H1 (cell line): ENCODE data around the gene ZNF408.

ENCODE experiments used
- CHD2 ChIP-seq: IDR thresholded peaks from 2 replicates; pipeline ENCODE4 v1.6.1; 2012; ENCODE audit warnings: low read length, improper control_type of control experiment
- CREB1 ChIP-seq: IDR thresholded peaks from 2 replicates; pipeline ENCODE4 v1.6.1; 2012; ENCODE audit warnings: inconsistent platforms
- CTCF ChIP-seq, 3 experiments: IDR thresholded peaks; 1 replicate in 2 of 3; 2 replicates in 1 of 3; pipeline versions ENCODE4 v1.5.1 to v1.6.1; 2011; ENCODE audit warnings: low read length in 3 of 3, mild to moderate bottlenecking in 3 of 3, inconsistent platforms in 2 of 3, low read depth in 1 of 3, moderate library complexity in 1 of 3; ENCODE audit not compliant: insufficient read depth in 1 of 3; ENCODE audit errors: control extremely low read depth in 1 of 3
- EGR1 ChIP-seq: IDR thresholded peaks from 2 replicates; pipeline ENCODE4 v1.6.1; 2011; ENCODE audit warnings: low read depth, low read length, borderline replicate concordance
- GTF2F1 ChIP-seq: IDR thresholded peaks from 2 replicates; pipeline ENCODE4 v1.6.1; 2012; ENCODE audit warnings: low read depth, low read length, improper control_type of control experiment, borderline replicate concordance
- JUND ChIP-seq: IDR thresholded peaks from 2 replicates; pipeline ENCODE4 v1.6.1; 2011; ENCODE audit warnings: mild to moderate bottlenecking, improper control_type of control experiment, low read length
- MAFK ChIP-seq: IDR thresholded peaks from 2 replicates; pipeline ENCODE4 v1.6.1; 2012; ENCODE audit warnings: low read depth, mild to moderate bottlenecking, improper control_type of control experiment, low read length
- NANOG ChIP-seq: IDR thresholded peaks from 2 replicates; pipeline ENCODE4 v1.6.1; 2011; ENCODE audit warnings: low read length, low read depth, mild to moderate bottlenecking, inconsistent platforms; ENCODE audit not compliant: insufficient read depth, poor library complexity, severe bottlenecking
- POLR2A ChIP-seq, 2 experiments: IDR thresholded peaks; 1 replicate in 1 of 2; 2 replicates in 1 of 2; pipeline ENCODE4 v1.6.1; 2011; ENCODE audit warnings: low read depth in 2 of 2, low read length in 2 of 2, mild to moderate bottlenecking in 2 of 2; ENCODE audit errors: control extremely low read depth in 1 of 2
- SP2 ChIP-seq: IDR thresholded peaks from 2 replicates; pipeline ENCODE4 v1.6.1; 2012; ENCODE audit warnings: mild to moderate bottlenecking, low read length, inconsistent platforms
- SRF ChIP-seq: IDR thresholded peaks from 2 replicates; pipeline ENCODE4 v1.6.1; 2011; ENCODE audit warnings: mild to moderate bottlenecking, low read depth, low read length, moderate library complexity
- TBP ChIP-seq: IDR thresholded peaks from 2 replicates; pipeline ENCODE4 v1.6.1; 2011; ENCODE audit warnings: low read depth, low read length, improper control_type of control experiment
- YY1 ChIP-seq: IDR thresholded peaks from 2 replicates; pipeline ENCODE4 v1.6.1; 2011; ENCODE audit warnings: low read depth, mild to moderate bottlenecking, low read length

GRCh38 chr11:46722566-46723358, 21.9 kb downstream of the ZNF408 start:
- TF ChIP-seq MAFK, result no peak
- TF ChIP-seq NANOG, result no peak
- no peak for TF ChIP-seq CHD2
- no peak for TF ChIP-seq CTCF (IDR thresholded peaks at IDR 0.05; ENCODE audit: control extremely low read depth in 1 of 3, insufficient read depth in 1 of 3, low read depth in 1 of 3, low read length in 3 of 3)
- TF ChIP-seq GTF2F1, result no peak
- TF ChIP-seq TBP, result no peak
- no peak for TF ChIP-seq YY1
- no peak for TF ChIP-seq JUND
- no peak for TF ChIP-seq EGR1
- no peak for TF ChIP-seq SP2
- no peak for TF ChIP-seq SRF
- no peak for TF ChIP-seq POLR2A (IDR thresholded peaks at IDR 0.05; ENCODE audit: control extremely low read depth in 1 of 2, low read depth in 2 of 2, low read length in 2 of 2)
- no peak for TF ChIP-seq CREB1
